ENCODE measurements around the gene ATP11B. TPM values are rescaled to one million over a fixed set of nuclear protein-coding genes. Genes with fewer than 3 reads are reported as not detected.

Gene ATP11B
- 10 to 100 TPM; 69.1 to 80.3 TPM for total RNA-seq

- Mint-ChIP-seq H3K27me3 (no peaks in the 10 kb centered on the region), H3K4me1 (peaks cover 21% of the 10 kb centered on the region), H3K9me3 (no peaks in the 10 kb centered on the region), H3K4me3 (peak within 1 kb of the TSS; percentile 96), H3K27ac (peak within 1 kb of the TSS; percentile 98), H3K36me3 (ENCODE audit: low read depth) (peaks cover 46% of the 10 kb centered on the region)
- ATAC-seq (replicated peaks), result peak; percentile 69
Measured at GRCh38 chr3:182792901-182793662, at the start of gene ATP11B. ATP11B (plus strand) TSS chr3:182793504; CDS start chr3:182793760, 256 bp downstream.

GRCh38 chr3:182746959-182747358 lies 46.3 kb upstream of the ATP11B start:
- no peaks in the 10 kb centered on the region for H3K4me1 Mint-ChIP-seq
- ATAC-seq (replicated peaks), result no peak
- no peaks in the 10 kb centered on the region for H3K9me3 Mint-ChIP-seq
- H3K4me3 Mint-ChIP-seq, result no peak overlapping the region
- no peaks in the 10 kb centered on the region for H3K36me3 Mint-ChIP-seq (ENCODE audit: low read depth)
- H3K27ac Mint-ChIP-seq, result no peak overlapping the region
- peaks cover 4% of the 10 kb centered on the region for H3K27me3 Mint-ChIP-seq

GRCh38 chr3:182755308-182755707 lies 38.0 kb upstream of the ATP11B start:
- Mint-ChIP-seq H3K4me3 (no peak overlapping the region), H3K27ac (no peak overlapping the region), H3K9me3 (no peaks in the 10 kb centered on the region), H3K27me3 (peaks cover 11% of the 10 kb centered on the region), H3K4me1 (no peaks in the 10 kb centered on the region), H3K36me3 (ENCODE audit: low read depth) (no peaks in the 10 kb centered on the region)
- no peak for ATAC-seq (replicated peaks)

GRCh38 chr3:182755712-182756111 lies 37.6 kb upstream of the ATP11B start:
- ATAC-seq (replicated peaks), result no peak
- no peaks in the 10 kb centered on the region for H3K4me1 Mint-ChIP-seq

GRCh38 chr3:182760576-182761164 lies 32.6 kb upstream of the ATP11B start:
- Mint-ChIP-seq H3K36me3 (ENCODE audit: low read depth) (no peaks in the 10 kb centered on the region), H3K9me3 (no peaks in the 10 kb centered on the region), H3K27ac (no peak overlapping the region), H3K4me3 (no peak overlapping the region), H3K4me1 (no peaks in the 10 kb centered on the region), H3K27me3 (peaks cover 10% of the 10 kb centered on the region)
- ATAC-seq (replicated peaks), result no peak

More at GRCh38 chr3:182755712-182756111, 37.6 kb upstream of the ATP11B start:
- peaks cover 11% of the 10 kb centered on the region for H3K27me3 Mint-ChIP-seq
- H3K4me3 Mint-ChIP-seq, result no peak overlapping the region
- no peaks in the 10 kb centered on the region for H3K36me3 Mint-ChIP-seq (ENCODE audit: low read depth)
- H3K27ac Mint-ChIP-seq, result no peak overlapping the region
- no peaks in the 10 kb centered on the region for H3K9me3 Mint-ChIP-seq

- H3K4me3 Mint-ChIP-seq, result no peak overlapping the region
- H3K27ac Mint-ChIP-seq, result no peak overlapping the region
- ATAC-seq (replicated peaks), result no peak
- peaks cover 3% of the 10 kb centered on the region for H3K27me3 Mint-ChIP-seq
- H3K9me3 Mint-ChIP-seq, result no peaks in the 10 kb centered on the region
- no peaks in the 10 kb centered on the region for H3K4me1 Mint-ChIP-seq
- H3K36me3 Mint-ChIP-seq (ENCODE audit: low read depth), result no peaks in the 10 kb centered on the region
Measured at GRCh38 chr3:182763896-182764295, 29.4 kb upstream of the ATP11B start.

- Mint-ChIP-seq H3K9me3 (no peaks in the 10 kb centered on the region), H3K36me3 (ENCODE audit: low read depth) (no peaks in the 10 kb centered on the region), H3K27ac (no peak overlapping the region), H3K27me3 (peaks cover 3% of the 10 kb centered on the region), H3K4me1 (no peaks in the 10 kb centered on the region), H3K4me3 (no peak overlapping the region)
- no peak for ATAC-seq (replicated peaks)
Measured at GRCh38 chr3:182765287-182765686, 28.0 kb upstream of the ATP11B start.

- Mint-ChIP-seq H3K27me3 (peaks cover 3% of the 10 kb centered on the region), H3K27ac (no peak overlapping the region), H3K36me3 (ENCODE audit: low read depth) (no peaks in the 10 kb centered on the region), H3K4me3 (no peak overlapping the region), H3K9me3 (no peaks in the 10 kb centered on the region), H3K4me1 (no peaks in the 10 kb centered on the region)
- no peak for ATAC-seq (replicated peaks)
Measured at GRCh38 chr3:182766099-182766498, 27.2 kb upstream of the ATP11B start.

- no peak for ATAC-seq (replicated peaks)
- Mint-ChIP-seq H3K36me3 (ENCODE audit: low read depth) (no peaks in the 10 kb centered on the region), H3K9me3 (no peaks in the 10 kb centered on the region), H3K4me1 (no peaks in the 10 kb centered on the region), H3K4me3 (no peak overlapping the region), H3K27me3 (peaks cover 3% of the 10 kb centered on the region), H3K27ac (no peak overlapping the region)
Measured at GRCh38 chr3:182768413-182768812, 24.9 kb upstream of the ATP11B start.

GRCh38 chr3:182769673-182770072 lies 23.6 kb upstream of the ATP11B start:
- no peak for ATAC-seq (replicated peaks)
- Mint-ChIP-seq H3K36me3 (ENCODE audit: low read depth) (no peaks in the 10 kb centered on the region), H3K27me3 (peaks cover 3% of the 10 kb centered on the region), H3K27ac (no peak overlapping the region), H3K4me3 (no peak overlapping the region), H3K9me3 (no peaks in the 10 kb centered on the region), H3K4me1 (no peaks in the 10 kb centered on the region)

- no peaks in the 10 kb centered on the region for H3K36me3 Mint-ChIP-seq (ENCODE audit: low read depth)
- peaks cover 6% of the 10 kb centered on the region for H3K27me3 Mint-ChIP-seq
- no peak overlapping the region for H3K27ac Mint-ChIP-seq
- no peak for ATAC-seq (replicated peaks)
- H3K4me3 Mint-ChIP-seq, result no peak overlapping the region
- no peaks in the 10 kb centered on the region for H3K4me1 Mint-ChIP-seq
- peaks cover 4% of the 10 kb centered on the region for H3K9me3 Mint-ChIP-seq
Measured at GRCh38 chr3:182782149-182782548, 11.2 kb upstream of the ATP11B start.

GRCh38 chr3:182783106-182783505 lies 10.2 kb upstream of the ATP11B start:
- H3K9me3 Mint-ChIP-seq, result no peaks in the 10 kb centered on the region
- H3K4me1 Mint-ChIP-seq, result no peaks in the 10 kb centered on the region
- H3K4me3 Mint-ChIP-seq, result no peak overlapping the region
- peaks cover 9% of the 10 kb centered on the region for H3K27me3 Mint-ChIP-seq
- no peaks in the 10 kb centered on the region for H3K36me3 Mint-ChIP-seq (ENCODE audit: low read depth)
- no peak overlapping the region for H3K27ac Mint-ChIP-seq
- no peak for ATAC-seq (replicated peaks)

GRCh38 chr3:182784542-182784941 lies 8.8 kb upstream of the ATP11B start:
- peaks cover 9% of the 10 kb centered on the region for H3K27me3 Mint-ChIP-seq
- no peaks in the 10 kb centered on the region for H3K9me3 Mint-ChIP-seq
- no peaks in the 10 kb centered on the region for H3K4me1 Mint-ChIP-seq
- no peak overlapping the region for H3K27ac Mint-ChIP-seq
- H3K36me3 Mint-ChIP-seq (ENCODE audit: low read depth), result no peaks in the 10 kb centered on the region
- no peak overlapping the region for H3K4me3 Mint-ChIP-seq
- no peak for ATAC-seq (replicated peaks)

GRCh38 chr3:182785142-182785541 lies 8.2 kb upstream of the ATP11B start:
- Mint-ChIP-seq H3K9me3 (no peaks in the 10 kb centered on the region), H3K27me3 (peaks cover 9% of the 10 kb centered on the region), H3K36me3 (ENCODE audit: low read depth) (no peaks in the 10 kb centered on the region), H3K27ac (no peak overlapping the region), H3K4me1 (no peaks in the 10 kb centered on the region), H3K4me3 (no peak overlapping the region)
- peak; percentile 70 for ATAC-seq (replicated peaks)

- Mint-ChIP-seq H3K36me3 (ENCODE audit: low read depth) (no peaks in the 10 kb centered on the region), H3K4me1 (no peaks in the 10 kb centered on the region), H3K27me3 (peaks cover 9% of the 10 kb centered on the region), H3K9me3 (no peaks in the 10 kb centered on the region), H3K4me3 (no peak overlapping the region), H3K27ac (no peak overlapping the region)
- no peak for ATAC-seq (replicated peaks)
Measured at GRCh38 chr3:182785756-182786155, 7.5 kb upstream of the ATP11B start.
